ENCODE measurements around the gene PIGQ. TPM values are rescaled to one million over a fixed set of nuclear protein-coding genes. Genes with fewer than 3 reads are reported as not detected.
A peak's percentile ranks its signal among the peaks of the same experiment; 100 is the strongest.

PIGQ gene
- total RNA-seq, 4 donors from 2014 or later = 15.9 to 24.0 (median 20.4) TPM

DNA sequence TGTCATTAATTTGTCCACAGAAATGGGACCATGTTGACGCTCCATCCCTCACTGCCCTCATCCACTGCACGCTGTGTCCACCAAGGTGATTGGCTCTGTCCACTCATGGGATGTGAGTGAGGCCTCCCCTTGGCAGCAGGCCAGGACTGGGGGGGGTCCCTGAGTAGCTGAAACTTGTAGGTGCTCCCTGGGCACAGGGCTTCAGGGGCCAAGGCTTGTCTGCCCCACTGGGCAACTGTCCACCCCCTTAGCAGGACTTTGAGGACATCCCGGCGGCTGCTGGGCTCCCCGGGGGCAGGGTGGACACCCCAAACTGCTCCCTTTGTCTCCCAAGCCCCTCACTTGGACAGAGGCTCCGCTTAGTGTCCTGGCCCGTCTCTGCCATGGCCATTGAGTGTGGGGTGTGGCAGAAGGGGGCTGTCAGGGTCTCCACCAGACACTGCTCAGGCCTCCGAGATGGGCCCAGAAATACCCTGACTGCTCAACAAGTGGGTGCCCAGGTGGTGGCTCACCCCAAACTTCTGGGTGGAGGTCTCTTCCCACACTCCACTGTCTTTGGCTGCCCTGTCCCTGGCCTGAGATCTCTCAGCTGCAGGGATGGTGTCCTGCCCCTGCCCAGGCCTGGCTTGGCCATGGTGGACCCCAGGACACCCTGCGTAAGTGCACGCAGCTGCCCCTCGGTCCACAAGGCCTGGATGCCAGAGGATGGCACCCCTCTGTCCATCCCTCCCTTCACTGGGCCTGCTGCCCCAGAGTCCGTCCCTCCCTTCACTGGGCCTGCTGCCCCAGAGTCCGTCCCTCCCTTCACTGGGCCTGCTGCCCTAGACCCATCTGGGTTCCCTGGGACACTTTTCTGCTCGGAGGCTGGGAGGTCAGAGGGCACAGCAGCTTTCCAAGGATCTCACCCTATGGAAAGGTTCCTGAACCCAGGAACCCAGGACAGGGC, 17.1 kb downstream of the PIGQ start:
- TF ChIP-seq, protein P1, sequence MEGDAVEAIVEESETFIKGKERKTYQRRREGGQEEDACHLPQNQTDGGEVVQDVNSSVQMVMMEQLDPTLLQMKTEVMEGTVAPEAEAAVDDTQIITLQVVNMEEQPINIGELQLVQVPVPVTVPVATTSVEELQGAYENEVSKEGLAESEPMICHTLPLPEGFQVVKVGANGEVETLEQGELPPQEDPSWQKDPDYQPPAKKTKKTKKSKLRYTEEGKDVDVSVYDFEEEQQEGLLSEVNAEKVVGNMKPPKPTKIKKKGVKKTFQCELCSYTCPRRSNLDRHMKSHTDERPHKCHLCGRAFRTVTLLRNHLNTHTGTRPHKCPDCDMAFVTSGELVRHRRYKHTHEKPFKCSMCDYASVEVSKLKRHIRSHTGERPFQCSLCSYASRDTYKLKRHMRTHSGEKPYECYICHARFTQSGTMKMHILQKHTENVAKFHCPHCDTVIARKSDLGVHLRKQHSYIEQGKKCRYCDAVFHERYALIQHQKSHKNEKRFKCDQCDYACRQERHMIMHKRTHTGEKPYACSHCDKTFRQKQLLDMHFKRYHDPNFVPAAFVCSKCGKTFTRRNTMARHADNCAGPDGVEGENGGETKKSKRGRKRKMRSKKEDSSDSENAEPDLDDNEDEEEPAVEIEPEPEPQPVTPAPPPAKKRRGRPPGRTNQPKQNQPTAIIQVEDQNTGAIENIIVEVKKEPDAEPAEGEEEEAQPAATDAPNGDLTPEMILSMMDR (IDR thresholded peaks at IDR 0.05) = no peak
- TF ChIP-seq POLR2A (IDR thresholded peaks at IDR 0.05) = no peak
- peaks cover 0 to 6% (median 0%) of the 10 kb centered on the region in 4 donors for H3K27me3 ChIP-seq
- no peak for DNase-seq
- WGBS, 2 donors = 48 to 83% methylated on average over 2 to 3 of the region's 14 CpGs
- H3K9me3 ChIP-seq = no peaks in the 10 kb centered on the region
- peak overlapping the region in 1 of 4 donors; percentile 16 for H3K27ac ChIP-seq
- no peak overlapping the region for H3K4me3 ChIP-seq
- H3K36me3 ChIP-seq = no peaks in the 10 kb centered on the region
- intact Hi-C loops (cut with DNase I) = loop anchor here (10.0 kb wide), 1 partner anchor 78 kb away; the partner anchor contains the start of gene RHOT2
- peaks cover 36 to 62% (median 36%) of the 10 kb centered on the region in 3 donors for H3K4me1 ChIP-seq

DNA sequence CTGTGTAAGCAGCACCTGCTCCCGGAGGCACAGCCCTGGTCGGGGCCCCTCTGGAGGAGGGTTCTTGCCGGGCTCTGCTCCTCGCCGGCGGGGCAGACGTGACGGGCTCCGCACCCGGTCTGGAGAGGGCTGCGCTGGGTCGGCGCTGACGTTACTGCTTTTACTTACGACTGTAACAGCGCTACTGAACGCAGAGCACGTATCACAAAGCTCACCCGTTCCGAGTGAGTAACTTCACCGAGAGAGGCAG, 18.8 kb downstream of the PIGQ start:
- H3K9me3 ChIP-seq = no peaks in the 10 kb centered on the region
- TF ChIP-seq, protein P1 (IDR thresholded peaks at IDR 0.05) = no peak
- TF ChIP-seq POLR2A (IDR thresholded peaks at IDR 0.05) = no peak
- peaks cover 47 to 76% (median 51%) of the 10 kb centered on the region in 3 donors for H3K4me1 ChIP-seq
- DNase-seq = no peak
- H3K4me3 ChIP-seq = peak overlapping the region; percentile 71 to 92 (median 80)
- H3K36me3 ChIP-seq = no peaks in the 10 kb centered on the region
- intact Hi-C loops (cut with DNase I) = loop anchor here (10.0 kb wide), 1 partner anchor 76 kb away; the partner anchor contains the start of gene RHOT2
- H3K27me3 ChIP-seq = peaks cover 0 to 6% (median 0%) of the 10 kb centered on the region in 4 donors
- WGBS, 2 donors = 3% methylated on average over 21 of the region's 21 CpGs; no CpG with 5 or more reads in 1 of the 2 donors
- H3K27ac ChIP-seq = peak overlapping the region; percentile 95 to 99 (median 98)

DNA sequence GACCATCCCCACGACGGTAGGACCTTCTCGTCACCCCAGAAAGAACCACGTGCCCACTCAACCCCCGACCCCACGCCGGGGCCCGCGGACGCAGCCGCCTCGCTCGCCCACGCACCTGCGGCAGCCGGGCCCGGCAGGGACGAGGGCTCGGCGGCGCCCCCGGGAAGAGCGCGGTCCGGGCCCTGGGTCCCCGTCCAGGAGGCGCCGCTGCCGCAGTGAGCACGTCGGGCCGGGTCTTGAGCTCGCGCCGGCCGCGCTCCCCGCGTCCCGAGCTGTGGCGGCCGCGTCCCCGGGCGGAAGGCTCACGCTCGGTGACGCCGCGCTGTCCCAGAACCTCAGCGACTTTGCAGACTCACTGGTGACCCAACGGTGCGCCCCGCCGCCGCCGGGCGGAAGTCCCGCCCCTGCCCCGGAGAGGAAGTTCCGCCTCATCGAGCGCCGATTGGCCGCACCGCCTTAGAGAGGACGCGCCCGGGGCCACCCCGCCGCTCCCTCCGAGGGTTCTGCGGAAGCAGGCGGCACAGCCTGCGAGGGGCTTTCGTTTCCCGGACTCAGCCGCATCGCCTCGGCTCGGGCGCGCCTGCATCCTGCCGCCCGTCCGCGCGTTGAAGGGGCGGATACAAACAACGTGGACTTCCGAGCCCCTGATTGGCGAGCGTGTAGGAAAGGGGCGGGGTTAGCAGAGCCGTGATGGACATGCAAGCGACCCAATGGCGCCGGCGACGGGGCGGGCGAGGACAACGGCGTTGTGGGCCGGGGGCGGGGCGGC, 19.3 kb downstream of the PIGQ start:
- DNase-seq = peak; percentile 91
- WGBS, 2 donors = no CpG with 5 or more reads among the region's 107 CpGs
- Histone ChIP-seq H3K9me3 (no peaks in the 10 kb centered on the region), H3K27ac (peak overlapping the region; percentile 95 to 99 (median 98)), H3K36me3 (no peaks in the 10 kb centered on the region), H3K4me3 (peak overlapping the region; percentile 71 to 92 (median 80)), H3K27me3 (peaks cover 0 to 6% (median 0%) of the 10 kb centered on the region in 4 donors), H3K4me1 (peaks cover 49 to 77% (median 56%) of the 10 kb centered on the region in 3 donors)
- peak in 3 of 4 donors; percentile 61 to 90 (median 90) for TF ChIP-seq POLR2A (IDR thresholded peaks at IDR 0.05)
- TF ChIP-seq, protein P1 (IDR thresholded peaks at IDR 0.05) = peak in 2 of 6 experiments; percentile 7 to 12
- intact Hi-C loops (cut with DNase I) = loop anchor here (10.0 kb wide), 1 partner anchor 76 kb away; the partner anchor contains the start of gene RHOT2

DNA sequence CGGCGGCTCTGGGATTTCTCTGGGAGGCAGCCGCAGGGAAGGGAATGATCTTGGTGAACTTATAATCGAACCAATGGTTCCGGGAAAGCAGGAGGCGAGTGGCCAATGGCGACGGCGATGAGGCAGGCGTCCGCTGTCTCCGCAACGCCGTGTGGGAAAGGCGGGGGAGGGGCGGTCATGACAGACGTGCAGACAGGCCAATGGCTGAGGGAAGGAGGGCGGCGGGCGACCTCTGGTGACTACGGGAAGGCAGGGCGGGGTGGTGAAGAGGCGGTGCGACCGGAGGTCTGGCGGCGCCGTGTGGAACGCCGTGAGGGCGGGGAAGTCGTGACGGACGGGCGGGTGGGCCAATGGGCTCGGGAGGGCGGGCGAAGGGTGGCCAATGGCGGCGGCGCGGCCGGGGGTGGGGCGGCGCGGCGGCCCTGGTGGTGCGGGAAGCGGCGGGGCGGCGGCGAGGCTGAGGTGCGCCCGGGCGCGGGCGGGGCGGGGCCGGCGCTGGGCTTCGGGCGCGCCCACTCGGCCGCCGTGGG, 20.0 kb downstream of the PIGQ start, which contains the start of gene RAB40C:
TSS of gene RAB40C (plus strand) at position 409 of the 530 bp plus-strand sequence. CDS start 226 bp downstream, outside the sequence.
- no peaks in the 10 kb centered on the region for H3K9me3 ChIP-seq
- peak within 1 kb of the TSS; percentile 71 to 92 (median 84) for H3K4me3 ChIP-seq
- peaks cover 54 to 80% (median 61%) of the 10 kb centered on the region in 3 donors for H3K4me1 ChIP-seq
- no peaks in the 10 kb centered on the region for H3K36me3 ChIP-seq
- DNase-seq = peak; percentile 95
- H3K27ac ChIP-seq = peak within 1 kb of the TSS; percentile 95 to 99 (median 98)
- intact Hi-C loops (cut with DNase I) = loop anchor here (10.0 kb wide), 1 partner anchor 75 kb away; the partner anchor contains the start of gene RHOT2
- peaks cover 0 to 6% (median 0%) of the 10 kb centered on the region in 4 donors for H3K27me3 ChIP-seq
- TF ChIP-seq, protein P1 (IDR thresholded peaks at IDR 0.05) = peak in 1 of 6 experiments; percentile 15
- TF ChIP-seq POLR2A (IDR thresholded peaks at IDR 0.05) = no peak
- 0% methylated on average over 1 to 4 of the region's 67 CpGs for WGBS, 2 donors
